GM12878 (cell line): ENCODE measurements around the gene BCAP31.

Experiments used
- CHD2 ChIP-seq: IDR thresholded peaks from 2 replicates; pipeline ENCODE4 v1.6.1; 2011; ENCODE audit warnings: low read depth, low read length, improper control_type of control experiment, borderline replicate concordance
- HDAC6 ChIP-seq: fragments of 200-600 bp; sonication (generic); IDR thresholded peaks from one replicate; pipeline ENCODE4 v1.8.0; 2017; ENCODE audit warnings: antibody characterized with exemption; ENCODE audit not compliant: unreplicated experiment
- POLR2AphosphoS5 ChIP-seq: IDR thresholded peaks from 2 replicates; pipeline ENCODE4 v1.6.1; 2011; ENCODE audit warnings: mild to moderate bottlenecking, low read length, inconsistent platforms
- ZNF274 ChIP-seq: IDR thresholded peaks from one replicate; pipeline ENCODE4 v1.8.0; 2011; ENCODE audit not compliant: insufficient read length, insufficient read depth
- TF ChIP-seq, protein P1 (sequence below), 3 experiments: IDR thresholded peaks in 2 of 3; conservative IDR thresholded peaks in 1 of 3; 2 replicates each; pipeline ENCODE4 v1.5.1; 2011; ENCODE audit warnings: low read depth in 3 of 3, low read length in 3 of 3, mild to moderate bottlenecking in 3 of 3, control low read depth in 2 of 3, moderate library complexity in 2 of 3, inconsistent platforms in 1 of 3, mixed read lengths in 1 of 3; ENCODE audit not compliant: control insufficient read depth in 2 of 3, insufficient read depth in 1 of 3; ENCODE audit errors: extremely low read depth in 1 of 3
- TF ChIP-seq, protein P2 (sequence below): fragments of 450-650 bp; formaldehyde crosslinking; IDR thresholded peaks from 2 replicates; pipeline ENCODE4 v1.4.0; 2022; ENCODE audit warnings: mild to moderate bottlenecking, moderate library complexity
- TF ChIP-seq, protein P3 (sequence below): IDR thresholded peaks from 2 replicates; pipeline ENCODE4 v1.6.1; 2012; ENCODE audit warnings: mild to moderate bottlenecking, low read depth, low read length

DNA sequence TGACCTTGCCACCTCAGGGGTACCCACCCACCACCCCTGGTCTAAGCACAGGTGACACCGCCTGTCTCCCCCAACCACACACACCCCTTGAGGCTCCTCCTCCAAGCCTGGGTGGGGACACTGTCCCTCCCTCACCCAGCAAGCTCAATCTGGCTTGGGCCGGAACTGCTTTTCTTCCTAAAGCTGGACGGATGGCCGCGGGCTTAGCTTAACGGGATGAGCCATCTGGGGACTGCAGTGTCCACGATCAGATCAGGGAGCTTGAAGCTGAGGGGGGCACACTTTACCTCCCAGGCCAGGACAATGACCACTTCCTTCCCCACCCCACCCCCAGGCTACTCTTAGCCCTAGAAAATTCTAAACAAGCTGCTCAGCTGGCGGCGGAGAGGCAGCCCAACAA is 37.5 kb downstream of the BCAP31 start:
- TF ChIP-seq CHD2 (no peak), HDAC6 (no peak), ZNF274 (no peak), POLR2AphosphoS5 (no peak)
- TF ChIP-seq, protein P1, sequence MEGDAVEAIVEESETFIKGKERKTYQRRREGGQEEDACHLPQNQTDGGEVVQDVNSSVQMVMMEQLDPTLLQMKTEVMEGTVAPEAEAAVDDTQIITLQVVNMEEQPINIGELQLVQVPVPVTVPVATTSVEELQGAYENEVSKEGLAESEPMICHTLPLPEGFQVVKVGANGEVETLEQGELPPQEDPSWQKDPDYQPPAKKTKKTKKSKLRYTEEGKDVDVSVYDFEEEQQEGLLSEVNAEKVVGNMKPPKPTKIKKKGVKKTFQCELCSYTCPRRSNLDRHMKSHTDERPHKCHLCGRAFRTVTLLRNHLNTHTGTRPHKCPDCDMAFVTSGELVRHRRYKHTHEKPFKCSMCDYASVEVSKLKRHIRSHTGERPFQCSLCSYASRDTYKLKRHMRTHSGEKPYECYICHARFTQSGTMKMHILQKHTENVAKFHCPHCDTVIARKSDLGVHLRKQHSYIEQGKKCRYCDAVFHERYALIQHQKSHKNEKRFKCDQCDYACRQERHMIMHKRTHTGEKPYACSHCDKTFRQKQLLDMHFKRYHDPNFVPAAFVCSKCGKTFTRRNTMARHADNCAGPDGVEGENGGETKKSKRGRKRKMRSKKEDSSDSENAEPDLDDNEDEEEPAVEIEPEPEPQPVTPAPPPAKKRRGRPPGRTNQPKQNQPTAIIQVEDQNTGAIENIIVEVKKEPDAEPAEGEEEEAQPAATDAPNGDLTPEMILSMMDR (IDR thresholded peaks at IDR 0.05 in 2 of 3, conservative IDR thresholded peaks at IDR 0.05 in 1 of 3; ENCODE audit: control insufficient read depth in 2 of 3, extremely low read depth in 1 of 3, insufficient read depth in 1 of 3, low read depth in 3 of 3, low read length in 3 of 3) = no peak
- TF ChIP-seq, protein P2, sequence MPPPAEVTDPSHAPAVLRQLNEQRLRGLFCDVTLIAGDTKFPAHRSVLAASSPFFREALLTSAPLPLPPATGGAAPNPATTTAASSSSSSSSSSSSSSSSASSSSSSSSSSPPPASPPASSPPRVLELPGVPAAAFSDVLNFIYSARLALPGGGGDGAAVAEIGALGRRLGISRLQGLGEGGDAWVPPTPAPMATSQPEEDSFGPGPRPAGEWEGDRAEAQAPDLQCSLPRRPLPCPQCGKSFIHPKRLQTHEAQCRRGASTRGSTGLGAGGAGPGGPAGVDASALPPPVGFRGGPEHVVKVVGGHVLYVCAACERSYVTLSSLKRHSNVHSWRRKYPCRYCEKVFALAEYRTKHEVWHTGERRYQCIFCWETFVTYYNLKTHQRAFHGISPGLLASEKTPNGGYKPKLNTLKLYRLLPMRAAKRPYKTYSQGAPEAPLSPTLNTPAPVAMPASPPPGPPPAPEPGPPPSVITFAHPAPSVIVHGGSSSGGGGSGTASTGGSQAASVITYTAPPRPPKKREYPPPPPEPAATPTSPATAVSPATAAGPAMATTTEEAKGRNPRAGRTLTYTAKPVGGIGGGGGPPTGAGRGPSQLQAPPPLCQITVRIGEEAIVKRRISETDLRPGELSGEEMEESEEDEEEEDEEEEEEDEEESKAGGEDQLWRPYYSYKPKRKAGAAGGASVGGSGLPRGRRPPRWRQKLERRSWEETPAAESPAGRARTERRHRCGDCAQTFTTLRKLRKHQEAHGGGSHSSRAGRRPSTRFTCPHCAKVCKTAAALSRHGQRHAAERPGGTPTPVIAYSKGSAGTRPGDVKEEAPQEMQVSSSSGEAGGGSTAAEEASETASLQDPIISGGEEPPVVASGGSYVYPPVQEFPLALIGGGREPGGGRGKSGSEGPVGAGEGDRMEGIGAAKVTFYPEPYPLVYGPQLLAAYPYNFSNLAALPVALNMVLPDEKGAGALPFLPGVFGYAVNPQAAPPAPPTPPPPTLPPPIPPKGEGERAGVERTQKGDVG (CRISPR knock-in tag) = no peak
- TF ChIP-seq, protein P3, sequence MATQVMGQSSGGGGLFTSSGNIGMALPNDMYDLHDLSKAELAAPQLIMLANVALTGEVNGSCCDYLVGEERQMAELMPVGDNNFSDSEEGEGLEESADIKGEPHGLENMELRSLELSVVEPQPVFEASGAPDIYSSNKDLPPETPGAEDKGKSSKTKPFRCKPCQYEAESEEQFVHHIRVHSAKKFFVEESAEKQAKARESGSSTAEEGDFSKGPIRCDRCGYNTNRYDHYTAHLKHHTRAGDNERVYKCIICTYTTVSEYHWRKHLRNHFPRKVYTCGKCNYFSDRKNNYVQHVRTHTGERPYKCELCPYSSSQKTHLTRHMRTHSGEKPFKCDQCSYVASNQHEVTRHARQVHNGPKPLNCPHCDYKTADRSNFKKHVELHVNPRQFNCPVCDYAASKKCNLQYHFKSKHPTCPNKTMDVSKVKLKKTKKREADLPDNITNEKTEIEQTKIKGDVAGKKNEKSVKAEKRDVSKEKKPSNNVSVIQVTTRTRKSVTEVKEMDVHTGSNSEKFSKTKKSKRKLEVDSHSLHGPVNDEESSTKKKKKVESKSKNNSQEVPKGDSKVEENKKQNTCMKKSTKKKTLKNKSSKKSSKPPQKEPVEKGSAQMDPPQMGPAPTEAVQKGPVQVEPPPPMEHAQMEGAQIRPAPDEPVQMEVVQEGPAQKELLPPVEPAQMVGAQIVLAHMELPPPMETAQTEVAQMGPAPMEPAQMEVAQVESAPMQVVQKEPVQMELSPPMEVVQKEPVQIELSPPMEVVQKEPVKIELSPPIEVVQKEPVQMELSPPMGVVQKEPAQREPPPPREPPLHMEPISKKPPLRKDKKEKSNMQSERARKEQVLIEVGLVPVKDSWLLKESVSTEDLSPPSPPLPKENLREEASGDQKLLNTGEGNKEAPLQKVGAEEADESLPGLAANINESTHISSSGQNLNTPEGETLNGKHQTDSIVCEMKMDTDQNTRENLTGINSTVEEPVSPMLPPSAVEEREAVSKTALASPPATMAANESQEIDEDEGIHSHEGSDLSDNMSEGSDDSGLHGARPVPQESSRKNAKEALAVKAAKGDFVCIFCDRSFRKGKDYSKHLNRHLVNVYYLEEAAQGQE = no peak
